WTC11 (cell line): ENCODE measurements around the gene ARFGAP2. TPM values are rescaled to one million over a fixed set of nuclear protein-coding genes. Genes with fewer than 3 reads are reported as not detected.

Experiments
- ATAC-seq: fragments of 200-7000 bp; cut with Tn5 transposase; 2 replicates; pipeline ENCODE4 v1.10.0; 2021; ENCODE audit warnings: mild to moderate bottlenecking, moderate library complexity
- CTCF ChIA-PET: fragments of 300-600 bp; sonication (Branson Sonifier 250); formaldehyde crosslinking; loops from one replicate; lab custom pipeline; 2021; ENCODE audit warnings: antibody characterized with exemption; lab: Charles Lee
- POLR2A ChIA-PET: fragments of 350-600 bp; sonication (Branson Sonifier 250); formaldehyde crosslinking; loops from one replicate; lab custom pipeline; 2021; ENCODE audit warnings: antibody characterized with exemption; lab: Charles Lee
- DNase-seq: peaks from one replicate; pipeline ENCODE4 v3.0.0; 2021; ENCODE audit warnings: low spot score
- H3K27ac Mint-ChIP-seq: 2 replicates; pipeline ENCODE4 v1.8.0; 2021; ENCODE audit warnings: mixed read lengths
- H3K27me3 Mint-ChIP-seq: 2 replicates; pipeline ENCODE4 v1.8.0; 2021; ENCODE audit warnings: low read depth, mild to moderate bottlenecking, moderate library complexity, mixed read lengths
- H3K36me3 Mint-ChIP-seq: 2 replicates; pipeline ENCODE4 v1.8.0; 2021; ENCODE audit warnings: mixed read lengths
- H3K4me1 Mint-ChIP-seq: 2 replicates; pipeline ENCODE4 v1.8.0; 2022; ENCODE audit warnings: mixed read lengths
- H3K4me3 Mint-ChIP-seq: 2 replicates; pipeline ENCODE4 v1.8.0; 2021; ENCODE audit warnings: mild to moderate bottlenecking, moderate library complexity, mixed read lengths
- H3K9me3 Mint-ChIP-seq: 2 replicates; pipeline ENCODE4 v1.8.0; 2021; ENCODE audit warnings: mixed read lengths
- AFF4 ChIP-seq: sonication (generic); formaldehyde crosslinking; IDR thresholded peaks from 2 replicates; pipeline ENCODE4 v1.8.1; 2023; ENCODE audit warnings: mild to moderate bottlenecking, missing genetic modification reagents, borderline replicate concordance
- ATF2 ChIP-seq: sonication (generic); formaldehyde crosslinking; IDR thresholded peaks from 2 replicates; pipeline ENCODE4 v1.8.1; 2022; ENCODE audit warnings: low read depth, missing genetic modification reagents, borderline replicate concordance
- ATF3 ChIP-seq: sonication (generic); formaldehyde crosslinking; conservative IDR thresholded peaks from 2 replicates; pipeline ENCODE4 v1.8.1; 2022; ENCODE audit warnings: mild to moderate bottlenecking, missing genetic modification reagents
- CTCF ChIP-seq: fragments of 200-600 bp; IDR thresholded peaks from 2 replicates; pipeline ENCODE4 v1.8.0; 2022; ENCODE audit warnings: antibody characterized with exemption
- FOXK1 ChIP-seq: sonication (generic); formaldehyde crosslinking; IDR thresholded peaks from 2 replicates; pipeline ENCODE4 v1.8.0; 2022; ENCODE audit warnings: mild to moderate bottlenecking, moderate library complexity, missing genetic modification reagents
- GTF2I ChIP-seq: fragments of 250-450 bp; sonication (Bioruptor Pico); conservative IDR thresholded peaks from 2 replicates; pipeline ENCODE4 v1.4.0; 2021; ENCODE audit warnings: mild to moderate bottlenecking
- HMGXB4 ChIP-seq: sonication (generic); formaldehyde crosslinking; IDR thresholded peaks from 2 replicates; pipeline ENCODE4 v1.8.1; 2023; ENCODE audit warnings: mild to moderate bottlenecking, moderate library complexity, missing genetic modification reagents
- MYBL2 ChIP-seq: sonication (generic); formaldehyde crosslinking; IDR thresholded peaks from 2 replicates; pipeline ENCODE4 v1.8.1; 2023; ENCODE audit warnings: mild to moderate bottlenecking, moderate library complexity, missing genetic modification reagents
- NR1H2 ChIP-seq: sonication (generic); formaldehyde crosslinking; IDR thresholded peaks from 2 replicates; pipeline ENCODE4 v1.9.0; 2021; ENCODE audit warnings: mild to moderate bottlenecking, moderate library complexity, missing genetic modification reagents
- TCF7 ChIP-seq: sonication (generic); formaldehyde crosslinking; IDR thresholded peaks from 2 replicates; pipeline ENCODE4 v1.8.0; 2022; ENCODE audit warnings: mild to moderate bottlenecking, low read depth, missing genetic modification reagents, moderate library complexity
- ZNF219 ChIP-seq: sonication (generic); formaldehyde crosslinking; IDR thresholded peaks from 2 replicates; pipeline ENCODE4 v1.8.0; 2023; ENCODE audit warnings: missing genetic modification reagents, mild to moderate bottlenecking, borderline replicate concordance
- ZNF396 ChIP-seq: fragments of 250-450 bp; sonication (Bioruptor Pico); IDR thresholded peaks from 2 replicates; pipeline ENCODE4 v1.8.0; 2021; ENCODE audit warnings: mild to moderate bottlenecking, moderate library complexity, borderline replicate concordance
- ZNF512 ChIP-seq: sonication (generic); formaldehyde crosslinking; IDR thresholded peaks from 2 replicates; pipeline ENCODE4 v1.8.1; 2022; ENCODE audit warnings: missing genetic modification reagents, borderline replicate concordance
- total RNA-seq: library from RNA; stranded (reverse); gene quantifications from 3 replicates; pipeline ENCODE4 v1.2.3, GENCODE V29; 2021

The ARFGAP2 gene
- total RNA-seq, 1 experiment from 2014 or later = 73.0 TPM

GRCh38 chr11:47172740-47173336, 3.8 kb downstream of the ARFGAP2 start:
- ATAC-seq = no peak
- no peak overlapping the region for H3K4me3 Mint-ChIP-seq
- peaks cover 39% of the 10 kb centered on the region for H3K36me3 Mint-ChIP-seq
- CTCF ChIA-PET = interaction anchor here (1.4 to 2.4 kb wide), 4 partner anchors 11 to 182 kb away, joined by 3 to 12 read pairs (median 6); no protein-coding TSS in a partner anchor
- POLR2A ChIA-PET = interaction anchor here (0.5 kb wide), 1 partner anchor 1820 kb away, joined by 4 read pairs; no protein-coding TSS in a partner anchor
- no peaks in the 10 kb centered on the region for H3K27me3 Mint-ChIP-seq
- no peak overlapping the region; the same call in 1 of the 2 replicates for H3K27ac Mint-ChIP-seq
- TF ChIP-seq FOXK1 (CRISPR knock-in tag) (no peak), GTF2I (no peak), CTCF (no peak), AFF4 (CRISPR knock-in tag) (no peak), ZNF512 (no peak), TCF7 (no peak), NR1H2 (CRISPR knock-in tag) (no peak), ZNF396 (CRISPR knock-in tag) (no peak), ZNF219 (CRISPR knock-in tag) (no peak), HMGXB4 (CRISPR knock-in tag) (no peak), ATF3 (CRISPR knock-in tag) (no peak), MYBL2 (CRISPR knock-in tag) (no peak), ATF2 (CRISPR knock-in tag) (no peak)
- TF ChIP-seq, all 79 proteins: peak for 0
- H3K4me1 Mint-ChIP-seq = peaks cover 15% of the 10 kb centered on the region
- H3K9me3 Mint-ChIP-seq = no peaks in the 10 kb centered on the region
- no peak for DNase-seq
